ENCODE measurements around the gene CEP112.
A peak's percentile ranks its signal among the peaks of the same experiment; 100 is the strongest.

The CEP112 gene

DNA sequence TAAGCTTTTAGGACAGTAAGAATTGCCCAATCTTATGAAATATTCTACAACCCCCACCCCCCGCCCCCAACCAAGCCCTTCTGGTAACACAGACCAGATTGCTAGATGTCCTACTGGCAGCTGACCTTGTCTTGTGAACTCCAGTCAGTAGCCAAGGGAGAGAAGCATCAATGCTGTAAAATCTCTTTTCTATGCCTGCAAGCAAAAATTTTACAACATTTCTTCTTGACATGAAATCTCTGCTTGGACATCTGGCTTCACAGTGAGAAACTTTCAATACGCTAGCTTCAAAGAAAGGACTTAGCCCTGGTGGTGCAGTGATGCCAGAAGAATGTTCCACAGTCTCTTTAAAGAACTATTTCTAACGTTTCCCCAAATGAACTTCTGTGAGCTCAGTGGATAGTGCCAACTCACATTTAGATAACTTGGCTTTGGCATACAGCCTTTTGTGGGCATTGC lies 461.2 kb downstream of the CEP112 start:
- peak; percentile 2 for DNase-seq (ENCODE audit: low spot score)

DNA sequence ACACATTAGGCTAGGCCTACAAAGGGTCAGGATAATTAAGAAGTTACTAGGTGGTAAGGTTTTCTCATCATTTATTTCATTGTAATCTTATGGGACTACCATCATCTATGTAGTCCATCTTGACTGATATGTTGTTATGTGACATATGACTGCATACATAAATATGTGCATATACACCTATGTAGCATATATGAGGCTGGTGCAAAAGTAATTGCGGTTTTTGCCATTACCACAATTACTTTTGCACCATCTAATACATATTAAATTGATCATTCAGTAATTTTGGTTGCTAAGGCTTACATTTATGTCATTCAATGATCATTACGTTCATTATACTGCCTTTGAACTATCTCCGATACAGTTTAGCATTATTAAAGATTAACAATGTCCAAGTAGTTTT lies 462.7 kb downstream of the CEP112 start:
- no peak for DNase-seq (ENCODE audit: low spot score)

DNA sequence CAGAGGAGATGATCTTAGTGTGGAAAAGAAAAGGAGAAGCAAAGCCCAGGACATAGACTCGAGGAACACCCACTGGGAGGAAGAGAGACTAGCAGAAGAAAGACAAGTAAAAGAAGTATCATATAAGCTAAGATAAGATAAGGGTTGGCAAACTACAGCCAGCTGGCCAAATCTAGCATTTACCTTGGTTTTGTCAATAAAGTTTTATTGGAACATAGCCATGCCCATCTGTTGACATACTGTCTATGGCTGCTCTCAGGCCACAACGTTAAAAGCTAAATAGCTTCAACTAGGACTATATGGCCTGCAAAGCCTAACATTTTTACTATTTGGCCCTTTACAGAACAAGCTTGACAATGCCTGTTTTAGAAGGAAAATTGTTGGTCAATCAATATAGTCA lies 464.1 kb downstream of the CEP112 start:
- no peak for DNase-seq (ENCODE audit: low spot score)

DNA sequence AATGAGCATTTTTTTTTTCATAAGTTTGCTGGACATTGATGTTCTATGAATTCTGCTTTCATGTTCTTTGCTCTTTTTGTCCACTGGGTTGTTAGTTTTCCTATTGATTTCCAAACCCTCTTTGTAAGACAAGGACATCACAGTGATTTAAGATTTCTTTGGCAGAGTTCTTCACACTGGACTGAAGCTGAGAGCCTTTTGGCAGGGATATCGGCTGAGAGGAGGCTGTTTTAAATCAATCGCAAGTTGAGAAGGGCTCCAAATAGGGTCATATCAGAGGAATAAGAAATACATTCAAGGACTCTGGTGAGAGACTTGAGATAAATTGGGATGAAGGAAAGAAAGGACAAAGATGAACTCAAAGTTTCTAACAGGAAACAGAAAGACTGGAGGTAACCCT lies 464.7 kb downstream of the CEP112 start:
- no peak for DNase-seq (ENCODE audit: low spot score)

DNA sequence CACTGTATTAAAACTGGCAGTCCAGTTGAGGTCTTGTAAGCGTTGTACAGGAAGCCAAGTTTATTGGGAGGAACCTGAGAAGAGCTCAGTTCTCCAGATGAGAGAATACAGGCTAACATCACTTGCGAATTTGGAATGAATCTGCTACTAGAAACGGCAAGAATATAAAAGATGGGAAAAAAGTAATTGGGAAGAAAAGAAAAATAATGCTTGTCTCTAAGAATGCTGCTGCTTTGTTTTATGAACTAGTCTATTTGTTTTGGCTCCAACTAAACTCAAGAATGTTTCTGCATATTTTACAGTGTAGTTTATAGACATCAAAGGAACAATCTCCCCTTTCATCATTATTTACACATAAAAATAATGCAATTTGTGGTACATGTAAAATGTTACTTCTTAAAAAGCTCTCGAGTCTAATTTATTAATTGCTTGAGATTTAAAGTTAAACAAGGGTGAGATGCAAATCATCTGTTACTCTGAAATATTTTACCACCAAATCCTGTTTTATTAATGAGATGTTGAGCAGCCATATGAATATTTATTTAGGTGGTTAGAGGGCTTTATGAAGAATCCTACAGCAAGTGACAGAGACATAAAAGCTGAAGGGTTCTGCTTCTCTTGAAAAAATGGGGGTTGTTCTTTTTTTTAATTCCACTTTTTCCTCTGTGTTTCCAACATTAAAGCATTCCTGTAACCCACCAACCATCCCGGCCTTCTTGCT lies 468.3 kb downstream of the CEP112 start:
- no peak for DNase-seq (ENCODE audit: low spot score)

DNA sequence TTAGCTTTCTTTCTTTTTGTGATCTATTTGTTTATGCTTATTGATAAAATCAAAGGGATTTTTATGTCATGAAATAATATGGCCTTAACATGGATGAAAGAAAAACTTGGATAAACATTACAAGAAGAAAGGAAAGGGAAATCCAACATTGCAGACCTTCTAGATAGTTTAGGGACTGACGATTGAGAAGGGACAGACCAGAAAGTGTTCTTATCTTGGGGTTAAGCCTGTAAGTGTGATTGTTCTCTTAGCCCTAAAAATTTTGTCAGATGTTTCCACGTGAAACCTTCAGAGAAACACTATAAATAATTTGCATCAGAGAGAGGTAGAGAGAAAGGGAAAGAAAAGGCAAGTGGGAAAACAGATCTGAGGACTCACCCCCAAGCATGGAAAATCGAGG lies 473.3 kb downstream of the CEP112 start:
- no peak for DNase-seq (ENCODE audit: low spot score)

DNA sequence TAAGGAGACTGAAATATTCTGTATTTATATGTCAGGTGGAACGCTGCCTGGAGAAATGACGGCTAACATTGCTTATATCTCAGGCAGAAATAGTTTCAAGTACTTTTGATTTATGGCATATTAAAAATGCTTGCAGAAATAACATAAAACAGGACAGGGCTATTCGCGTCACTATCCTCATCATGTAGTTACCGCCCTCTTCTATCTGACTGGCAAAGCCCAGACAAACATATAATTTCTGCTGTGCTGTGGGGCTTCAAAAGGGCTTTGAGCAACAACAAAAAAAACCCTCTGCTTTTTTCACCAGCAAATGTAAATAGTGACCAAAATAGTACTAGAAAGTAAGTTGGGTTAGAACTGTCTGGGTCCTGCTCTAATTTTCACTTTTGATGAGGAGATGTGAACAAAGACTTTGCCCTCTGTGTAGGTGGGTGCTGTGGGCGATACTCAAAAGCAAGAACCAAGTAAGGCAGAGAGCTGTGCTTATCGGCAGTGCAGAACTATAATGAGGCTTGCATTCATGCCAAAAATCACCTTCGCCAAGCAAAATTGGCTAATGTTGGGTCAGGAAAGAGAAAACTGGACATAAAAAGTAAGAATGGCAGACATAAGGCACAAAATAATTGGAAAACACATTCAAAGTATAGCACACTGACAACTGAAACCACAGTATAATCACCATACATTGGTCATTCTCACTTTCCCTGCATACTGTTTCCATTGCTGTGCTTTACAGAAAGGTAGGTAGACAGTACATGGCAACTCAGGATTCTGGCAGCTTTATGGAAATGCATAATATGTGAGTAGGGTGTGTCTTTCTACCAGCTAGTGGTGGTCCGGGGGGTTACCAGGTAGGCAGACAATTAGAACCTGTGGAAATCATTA lies 479.3 kb downstream of the CEP112 start:
- DNase-seq (ENCODE audit: low spot score) = no peak

DNA sequence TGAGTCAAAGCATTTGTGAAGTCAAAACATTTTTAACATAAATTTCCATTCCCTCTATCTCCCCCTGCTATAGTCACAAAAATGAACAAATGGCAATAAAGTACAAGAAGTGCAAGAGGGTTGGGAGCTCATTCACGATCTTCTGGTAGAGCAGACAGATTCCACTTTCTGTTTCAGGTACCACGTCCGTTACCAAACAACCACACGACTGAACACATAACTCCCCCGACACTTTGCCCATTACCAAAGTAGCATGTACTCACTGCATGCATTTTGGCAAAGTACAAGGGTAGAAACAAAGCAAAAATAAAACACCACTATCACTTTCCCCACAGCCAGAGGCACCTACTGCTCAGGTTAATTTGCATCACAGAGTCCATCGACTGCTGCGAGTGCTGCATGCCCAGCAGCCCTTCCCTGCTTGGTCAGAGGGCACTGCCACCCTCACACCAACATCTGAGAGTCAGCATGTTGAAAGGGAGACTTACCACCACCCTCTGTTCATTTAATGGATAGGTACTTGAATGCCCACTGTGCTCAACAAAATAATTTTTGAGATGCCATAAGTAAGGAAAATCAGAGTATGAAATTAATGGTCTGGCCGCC lies 480.2 kb downstream of the CEP112 start:
- no peak for DNase-seq (ENCODE audit: low spot score)

DNA sequence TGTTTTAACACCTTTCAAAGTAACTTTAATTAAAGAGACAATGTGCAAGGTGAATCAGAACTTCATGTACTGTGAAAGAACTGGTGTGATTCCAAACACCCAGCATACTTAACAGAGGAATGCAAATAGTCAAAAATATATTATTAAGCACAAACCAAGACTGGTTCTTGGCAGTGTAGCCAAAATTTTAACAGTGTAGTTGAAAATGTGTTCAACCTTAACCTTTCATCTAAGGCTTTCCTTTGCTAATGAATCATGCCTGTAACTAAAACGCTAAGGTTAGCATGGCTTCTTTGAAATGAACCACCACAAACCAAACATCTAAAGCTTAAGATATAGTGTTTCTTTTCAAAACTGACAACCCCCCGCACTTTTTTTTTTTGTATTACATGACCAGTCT lies 484.2 kb downstream of the CEP112 start:
- no peak for DNase-seq (ENCODE audit: low spot score)

DNA sequence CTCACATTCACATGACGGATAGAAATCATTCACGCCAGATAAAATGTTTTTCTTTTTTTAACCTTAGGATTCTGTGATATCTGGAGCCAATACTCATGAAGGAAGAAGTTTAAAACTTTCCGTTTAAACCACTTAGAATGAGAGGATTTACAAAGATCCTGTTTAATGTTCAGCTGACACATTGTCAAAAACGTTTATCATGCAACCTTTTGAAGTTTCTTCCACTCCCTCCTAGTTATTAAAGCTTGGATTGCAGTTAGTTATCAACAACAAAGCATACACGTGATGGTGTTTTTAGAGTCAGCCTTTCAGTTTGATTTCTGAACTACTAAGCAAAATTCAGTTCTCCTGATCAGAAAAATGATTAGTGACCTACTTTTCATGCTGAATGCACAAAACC lies 487.2 kb downstream of the CEP112 start:
- DNase-seq (ENCODE audit: low spot score) = no peak

DNA sequence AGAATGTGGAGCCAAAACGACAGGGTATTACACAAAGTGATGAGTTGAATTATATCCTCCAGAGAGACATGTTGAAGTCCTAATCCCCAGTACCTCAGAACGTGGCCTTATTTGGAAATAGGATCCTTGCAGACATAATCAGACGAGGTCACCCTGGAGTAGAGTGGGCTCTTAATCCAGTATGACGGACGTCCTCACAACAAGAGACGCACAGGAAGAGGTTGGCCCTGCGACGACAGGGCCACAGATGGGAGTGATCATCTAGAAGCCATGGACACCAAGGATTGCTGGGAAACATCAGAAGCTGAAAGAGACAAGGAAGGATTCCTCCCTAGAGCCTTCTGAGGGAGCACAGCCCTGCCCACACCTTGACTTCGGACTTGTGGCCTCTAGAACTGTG lies 488.0 kb downstream of the CEP112 start:
- DNase-seq (ENCODE audit: low spot score) = no peak

DNA sequence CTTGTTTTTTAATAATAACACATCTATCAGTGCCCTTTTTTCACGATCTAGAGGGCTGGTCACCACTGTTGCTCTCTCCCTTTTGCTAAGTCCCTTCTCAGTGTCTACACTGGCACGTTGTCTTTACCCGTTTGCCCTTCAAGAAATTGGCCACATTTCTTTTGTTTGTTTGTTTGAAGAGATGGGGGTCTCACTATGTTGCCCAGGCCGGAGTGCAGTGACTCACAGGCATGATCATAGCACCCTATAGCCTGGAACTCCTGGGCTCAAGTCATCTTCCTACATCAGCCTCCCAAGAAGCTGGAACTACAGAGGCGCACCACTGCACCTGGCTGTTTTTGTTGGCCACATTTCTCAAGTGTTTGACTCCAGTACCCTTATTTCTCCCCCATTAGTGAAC lies 492.5 kb downstream of the CEP112 start:
- no peak for DNase-seq (ENCODE audit: low spot score)

DNA sequence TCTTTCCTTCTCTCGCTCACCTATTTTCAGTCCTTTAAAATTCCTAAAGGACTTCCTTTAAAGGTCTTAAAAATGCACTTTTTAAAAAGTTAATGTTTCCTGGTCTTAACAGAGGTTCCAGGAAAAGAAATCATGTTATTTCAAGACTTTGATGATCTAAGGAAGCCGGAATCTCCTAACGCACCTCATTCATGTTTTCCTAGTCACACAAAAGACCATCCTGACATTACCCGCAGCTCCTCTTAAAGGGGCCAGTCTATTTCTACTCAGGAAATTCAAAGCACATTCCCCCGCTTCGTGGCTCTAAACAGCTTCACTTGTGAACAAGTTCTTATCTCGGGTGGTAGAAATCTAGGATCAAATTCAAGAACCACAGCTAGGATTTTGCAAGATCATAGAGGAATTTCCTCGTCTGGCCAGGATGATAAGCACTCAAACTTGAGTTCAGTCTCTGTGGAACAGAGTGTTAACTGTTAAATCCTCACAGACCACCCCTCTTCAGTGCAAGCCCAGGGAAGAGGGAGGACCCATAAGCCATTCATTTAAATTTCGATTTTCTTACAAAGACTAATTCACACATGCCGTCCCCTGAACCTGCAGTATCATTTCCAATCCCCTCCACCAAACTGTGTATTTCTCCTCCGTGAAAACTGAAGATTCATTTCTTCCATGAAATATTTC lies 493.4 kb downstream of the CEP112 start:
- DNase-seq (ENCODE audit: low spot score) = no peak

DNA sequence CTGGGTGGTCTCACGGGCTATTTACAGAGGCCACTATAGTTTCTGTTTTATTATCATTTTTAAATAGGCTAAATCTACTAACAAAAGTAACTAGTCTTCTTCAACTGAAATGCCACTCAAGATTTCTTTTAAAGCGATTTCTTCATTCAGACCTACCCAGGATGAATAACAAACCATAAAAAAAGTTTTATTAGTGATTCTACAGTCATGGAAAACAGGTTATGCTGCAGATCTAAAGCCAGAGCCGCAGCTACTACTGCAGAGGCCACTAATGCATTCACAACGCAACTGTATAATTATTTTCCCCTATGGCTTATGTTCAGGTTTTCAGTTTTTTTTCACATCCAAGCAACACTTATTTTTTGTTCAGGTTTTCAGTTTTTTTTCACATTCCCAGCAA lies 494.3 kb downstream of the CEP112 start:
- no peak for DNase-seq (ENCODE audit: low spot score)

DNA sequence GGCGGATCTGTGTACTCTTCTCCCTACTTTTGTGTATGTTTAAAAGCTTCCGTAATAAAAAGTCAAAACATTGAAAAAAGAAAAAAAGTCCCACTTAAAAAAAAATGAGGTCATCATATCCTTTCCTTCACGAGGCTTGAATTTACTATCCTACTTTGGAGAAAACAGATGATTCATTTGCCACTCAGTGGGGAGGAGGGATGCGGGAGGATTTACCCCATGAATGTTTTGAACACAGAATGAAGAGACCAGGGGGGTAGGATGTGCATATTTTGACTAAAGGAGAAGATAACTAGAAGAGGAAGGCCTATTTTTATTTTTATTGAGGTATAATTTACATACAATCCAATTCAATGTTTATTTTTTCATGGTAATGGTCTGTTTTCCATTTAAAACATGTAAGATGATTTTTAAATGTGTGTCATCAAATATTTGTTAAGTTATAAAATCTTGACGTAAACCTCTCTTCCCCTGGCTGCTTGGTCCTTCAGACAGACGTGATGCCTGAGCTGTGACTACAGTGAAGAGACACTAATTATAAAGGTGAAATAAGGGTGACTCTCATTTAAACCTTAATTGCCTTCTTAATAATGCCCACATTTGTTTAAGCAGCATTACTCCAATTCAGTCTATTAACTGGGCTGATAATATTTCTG lies 495.1 kb downstream of the CEP112 start:
- no peak for DNase-seq (ENCODE audit: low spot score)

DNA sequence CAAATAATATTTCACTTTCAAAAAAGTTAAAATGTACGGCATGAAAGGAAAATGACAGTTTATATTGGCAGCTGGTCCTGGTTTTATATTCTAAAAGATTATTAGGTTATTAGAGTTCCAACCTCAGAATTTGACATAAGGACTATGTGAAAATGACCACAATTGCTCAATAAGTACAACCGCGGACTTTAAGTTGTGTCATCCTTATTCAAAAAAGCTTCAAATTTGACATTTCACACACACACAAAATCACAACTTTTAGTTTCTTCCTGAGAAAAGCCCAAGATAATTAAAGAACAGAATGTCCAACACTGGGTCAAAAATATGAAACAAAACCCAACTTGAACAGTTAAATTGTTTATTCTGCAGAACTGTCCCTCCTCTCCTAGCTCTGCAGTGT lies 497.3 kb downstream of the CEP112 start:
- DNase-seq (ENCODE audit: low spot score) = no peak

DNA sequence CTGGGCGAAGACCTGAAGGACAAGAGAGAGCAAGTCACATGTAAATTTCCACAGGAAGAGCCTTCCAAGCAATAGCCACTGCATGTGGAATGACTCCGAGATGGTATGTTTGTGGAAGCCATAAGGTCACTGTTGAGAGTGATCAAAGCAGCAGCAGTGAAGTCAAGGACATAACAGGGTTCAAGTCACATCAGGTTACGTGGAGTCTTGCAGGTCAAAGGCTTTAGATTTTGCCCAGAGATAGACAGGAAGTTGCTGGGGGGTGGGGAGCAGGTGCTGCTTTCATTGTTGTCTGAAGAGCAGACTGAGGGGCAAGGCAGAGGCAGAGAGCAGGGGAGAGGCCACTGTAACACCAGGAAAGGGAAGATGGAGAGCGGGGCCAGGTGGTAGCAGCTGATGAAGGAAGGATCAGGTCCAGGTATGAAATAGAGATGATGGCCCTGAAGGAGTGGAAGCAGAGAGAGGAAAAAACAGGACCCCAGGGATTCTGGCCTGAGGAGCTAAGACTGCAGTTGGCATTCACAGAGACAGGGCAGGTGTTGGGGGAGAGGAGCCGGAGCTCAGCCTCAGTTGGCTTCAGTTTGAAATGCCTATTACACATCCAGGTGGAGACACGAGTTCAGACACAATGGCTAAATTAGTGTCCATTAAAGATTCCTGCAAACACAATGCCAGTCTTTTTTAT lies 501.2 kb downstream of the CEP112 start:
- DNase-seq (ENCODE audit: low spot score) = no peak

DNA sequence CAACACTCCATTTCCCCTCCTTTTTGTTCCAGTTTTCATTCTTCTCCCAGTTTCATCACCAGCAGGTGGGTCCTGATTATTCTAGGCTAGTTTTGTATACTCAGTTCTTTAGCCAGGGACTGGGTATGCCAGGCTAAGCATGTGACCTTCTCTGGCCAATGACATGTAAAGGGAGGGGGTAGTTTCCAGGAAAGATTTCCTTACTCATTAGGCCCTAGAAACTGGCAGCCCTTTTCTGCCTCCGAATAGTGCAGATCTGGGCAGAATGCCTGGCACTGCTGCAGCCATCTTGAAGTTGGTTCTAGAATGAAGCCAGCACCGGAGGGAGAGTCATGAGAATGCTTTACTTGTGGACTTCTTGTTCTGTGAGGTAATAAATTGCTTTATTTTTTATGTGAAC lies 503.6 kb downstream of the CEP112 start:
- no peak for DNase-seq (ENCODE audit: low spot score)

DNA sequence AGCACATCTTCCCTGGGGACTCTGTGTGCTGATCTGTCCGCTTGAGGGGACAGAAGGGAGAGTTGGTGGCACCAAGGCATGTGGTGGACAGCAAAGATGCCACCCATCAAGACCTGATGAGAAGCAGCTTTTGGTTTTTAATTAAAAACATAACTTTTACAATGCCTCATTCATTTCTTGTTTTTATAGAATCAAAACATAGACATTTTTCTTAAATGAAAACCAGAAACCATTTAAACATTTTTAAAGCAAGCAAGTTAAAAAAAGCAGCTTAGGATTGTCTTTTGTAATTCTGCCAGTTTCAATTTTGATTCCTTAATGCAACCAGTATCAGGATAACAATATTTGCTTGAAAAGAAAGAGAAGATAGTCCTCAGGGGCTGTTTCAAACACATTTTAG lies 506.8 kb downstream of the CEP112 start:
- DNase-seq (ENCODE audit: low spot score) = no peak

DNA sequence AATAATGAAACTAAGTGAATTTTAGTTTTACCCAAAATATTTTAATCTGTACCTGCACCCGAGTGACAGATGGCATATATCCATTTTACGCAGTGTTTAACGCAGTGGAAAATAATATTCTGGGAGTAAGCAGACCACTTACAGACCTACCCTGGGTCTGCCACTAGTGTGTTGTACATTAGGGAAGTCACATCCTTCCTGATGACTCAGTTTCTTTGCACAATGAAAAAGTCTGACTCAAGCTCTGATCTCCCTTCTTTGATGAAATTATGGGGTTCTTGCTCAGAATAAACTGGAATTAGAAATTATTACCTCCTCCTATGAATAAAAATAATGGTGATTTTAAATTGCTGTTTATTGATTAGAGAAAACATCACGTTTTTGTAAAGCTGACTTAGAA lies 507.3 kb downstream of the CEP112 start:
- no peak for DNase-seq (ENCODE audit: low spot score)

DNA sequence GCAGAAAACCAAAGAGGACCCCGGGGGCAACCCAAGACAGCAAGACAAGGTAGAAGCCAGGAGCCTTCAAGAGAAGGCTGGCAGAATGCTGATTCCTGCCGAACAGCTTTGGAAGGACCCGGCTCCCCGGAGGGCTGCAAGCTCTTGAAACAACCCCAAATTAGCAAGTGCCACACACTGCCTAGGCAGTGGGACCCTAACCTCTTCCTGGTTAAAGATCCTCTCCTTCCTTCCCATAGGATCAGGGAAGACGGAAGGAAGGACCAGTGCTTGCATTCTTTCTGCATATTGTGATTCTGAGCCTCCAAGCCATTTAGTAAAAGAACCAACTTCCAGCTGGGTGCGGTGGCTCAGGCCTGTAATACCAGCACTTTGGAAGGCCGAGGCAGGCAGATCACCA lies 508.5 kb downstream of the CEP112 start:
- DNase-seq (ENCODE audit: low spot score) = no peak
